ENCODE results near the gene TOMT.

Gene TOMT

GRCh38 chr11:72088076-72088808 is 17.5 kb upstream of the TOMT start:
- DNase-seq (ENCODE audit: low read depth): no peak

- peak; percentile 57 for DNase-seq (ENCODE audit: low read depth)
These were observed 14.4 kb upstream of the TOMT start for GRCh38 chr11:72091292-72091691.

- DNase-seq (ENCODE audit: low read depth): no peak
These were observed 7.0 kb upstream of the TOMT start for GRCh38 chr11:72098741-72099140.

GRCh38 chr11:72100009-72100408 is 5.7 kb upstream of the TOMT start:
- no peak for DNase-seq (ENCODE audit: low read depth)

GRCh38 chr11:72100462-72100861 is 5.3 kb upstream of the TOMT start:
- DNase-seq (ENCODE audit: low read depth): no peak

GRCh38 chr11:72102162-72102561 is 3.6 kb upstream of the TOMT start:
- DNase-seq (ENCODE audit: low read depth): no peak

GRCh38 chr11:72102631-72102945 is 3.1 kb upstream of the TOMT start:
- no peak for DNase-seq (ENCODE audit: low read depth)

- peak; percentile 99 for DNase-seq (ENCODE audit: low read depth)
These were observed 2.6 kb upstream of the TOMT start, which contains the start of gene LAMTOR1 for GRCh38 chr11:72102946-72103753. Gene LAMTOR1 (minus strand): TSS chr11:72103297. CDS start chr11:72103224, 73 bp downstream.

GRCh38 chr11:72103754-72104167 is 2.0 kb upstream of the TOMT start:
- no peak for DNase-seq (ENCODE audit: low read depth)

GRCh38 chr11:72111300-72112142 is 5.8 kb downstream of the TOMT start:
- DNase-seq (ENCODE audit: low read depth): no peak

- peak; percentile 98 for DNase-seq (ENCODE audit: low read depth)
These were observed 6.6 kb downstream of the TOMT start, which contains the start of gene ANAPC15 for GRCh38 chr11:72112143-72112977. Gene ANAPC15 (minus strand): TSS chr11:72112695. CDS start chr11:72111276, 1,419 bp downstream.

GRCh38 chr11:72112978-72113808 is 7.5 kb downstream of the TOMT start:
- no peak for DNase-seq (ENCODE audit: low read depth)

GRCh38 chr11:72114570-72114969 is 8.8 kb downstream of the TOMT start:
- no peak for DNase-seq (ENCODE audit: low read depth)

- DNase-seq (ENCODE audit: low read depth): no peak
These were observed 10.5 kb downstream of the TOMT start for GRCh38 chr11:72116019-72116755.

- no peak for DNase-seq (ENCODE audit: low read depth)
These were observed 13.5 kb downstream of the TOMT start for GRCh38 chr11:72119198-72119597.

- no peak for DNase-seq (ENCODE audit: low read depth)
These were observed 15.2 kb downstream of the TOMT start for GRCh38 chr11:72120930-72121329.

GRCh38 chr11:72122607-72123006 is 16.9 kb downstream of the TOMT start:
- DNase-seq (ENCODE audit: low read depth): no peak

- DNase-seq (ENCODE audit: low read depth): no peak
These were observed 17.5 kb downstream of the TOMT start for GRCh38 chr11:72123117-72123653.

- DNase-seq (ENCODE audit: low read depth): no peak
These were observed 18.3 kb downstream of the TOMT start for GRCh38 chr11:72124046-72124445.

GRCh38 chr11:72125956-72126355 is 20.2 kb downstream of the TOMT start:
- DNase-seq (ENCODE audit: low read depth): no peak

Measured in fibroblast of the conjunctiva (primary cell).